ENCODE data around the gene GGA1.
A peak's percentile ranks its signal among the peaks of the same experiment; 100 is the strongest.

Gene GGA1

GRCh38 chr22:37674248-37674647 lies 65.6 kb downstream of the GGA1 start:
- no peak for DNase-seq
- no peak overlapping the region for H3K27ac ChIP-seq
- TF ChIP-seq CTCF (IDR thresholded peaks at IDR 0.05; ENCODE audit: low read depth, low read length, missing control alignments), result no peak
- in situ Hi-C loops (cut with HindIII; ENCODE audit: low pct_ligation_motif_present, low sequenced_read_pairs), result no loop called here
- no peaks in the 10 kb centered on the region for H3K27me3 ChIP-seq (replicated peaks)
- peaks cover 18% of the 10 kb centered on the region for H3K36me3 ChIP-seq (replicated peaks)
- no peak overlapping the region for H3K4me3 ChIP-seq (ENCODE audit: low read depth, low read length)

GRCh38 chr22:37674951-37675929 lies 66.6 kb downstream of the GGA1 start, which contains the start of gene LGALS1:
Gene LGALS1 (plus strand): TSS chr22:37675636. CDS start chr22:37675703, 67 bp downstream.
- H3K4me3 ChIP-seq (ENCODE audit: low read depth, low read length), result peak within 1 kb of the TSS; percentile 93
- DNase-seq, result peak; percentile 97
- H3K27ac ChIP-seq, result peak within 1 kb of the TSS; percentile 79
- TF ChIP-seq CTCF (IDR thresholded peaks at IDR 0.05; ENCODE audit: low read depth, low read length, missing control alignments), result peak; percentile 33
- in situ Hi-C loops (cut with HindIII; ENCODE audit: low pct_ligation_motif_present, low sequenced_read_pairs), result no loop called here
- H3K27me3 ChIP-seq (replicated peaks), result no peaks in the 10 kb centered on the region
- peaks cover 27% of the 10 kb centered on the region for H3K36me3 ChIP-seq (replicated peaks)

GRCh38 chr22:37675930-37676735 lies 67.5 kb downstream of the GGA1 start:
- Histone ChIP-seq H3K4me3 (ENCODE audit: low read depth, low read length) (peak overlapping the region; percentile 93), H3K27ac (peak overlapping the region; percentile 79), H3K27me3 (replicated peaks) (no peaks in the 10 kb centered on the region), H3K36me3 (replicated peaks) (peaks cover 27% of the 10 kb centered on the region)
- in situ Hi-C loops (cut with HindIII; ENCODE audit: low pct_ligation_motif_present, low sequenced_read_pairs), result no loop called here
- no peak for DNase-seq
- no peak for TF ChIP-seq CTCF (IDR thresholded peaks at IDR 0.05; ENCODE audit: low read depth, low read length, missing control alignments)

- Histone ChIP-seq H3K36me3 (replicated peaks) (peaks cover 27% of the 10 kb centered on the region), H3K27me3 (replicated peaks) (no peaks in the 10 kb centered on the region), H3K4me3 (ENCODE audit: low read depth, low read length) (peak overlapping the region; percentile 93), H3K27ac (peak overlapping the region; percentile 79)
- no peak for TF ChIP-seq CTCF (IDR thresholded peaks at IDR 0.05; ENCODE audit: low read depth, low read length, missing control alignments)
- in situ Hi-C loops (cut with HindIII; ENCODE audit: low pct_ligation_motif_present, low sequenced_read_pairs), result no loop called here
- DNase-seq, result peak; percentile 97
Measured at GRCh38 chr22:37676736-37677492, 68.3 kb downstream of the GGA1 start.

GRCh38 chr22:37677493-37677974 lies 68.9 kb downstream of the GGA1 start:
- in situ Hi-C loops (cut with HindIII; ENCODE audit: low pct_ligation_motif_present, low sequenced_read_pairs), result no loop called here
- Histone ChIP-seq H3K36me3 (replicated peaks) (peaks cover 27% of the 10 kb centered on the region), H3K27me3 (replicated peaks) (no peaks in the 10 kb centered on the region), H3K27ac (peak overlapping the region; percentile 14), H3K4me3 (ENCODE audit: low read depth, low read length) (peak overlapping the region; percentile 93)
- no peak for TF ChIP-seq CTCF (IDR thresholded peaks at IDR 0.05; ENCODE audit: low read depth, low read length, missing control alignments)
- DNase-seq, result no peak
